NOMO-1 (cell line): ENCODE measurements around the gene COL4A1.

Experiments
- DNase-seq, 2 experiments: peaks; one replicate each; lab custom pipeline; 2025; ENCODE audit not compliant: unreplicated experiment in 2 of 2; lab: John Stamatoyannopoulos, UW

COL4A1 gene

DNA sequence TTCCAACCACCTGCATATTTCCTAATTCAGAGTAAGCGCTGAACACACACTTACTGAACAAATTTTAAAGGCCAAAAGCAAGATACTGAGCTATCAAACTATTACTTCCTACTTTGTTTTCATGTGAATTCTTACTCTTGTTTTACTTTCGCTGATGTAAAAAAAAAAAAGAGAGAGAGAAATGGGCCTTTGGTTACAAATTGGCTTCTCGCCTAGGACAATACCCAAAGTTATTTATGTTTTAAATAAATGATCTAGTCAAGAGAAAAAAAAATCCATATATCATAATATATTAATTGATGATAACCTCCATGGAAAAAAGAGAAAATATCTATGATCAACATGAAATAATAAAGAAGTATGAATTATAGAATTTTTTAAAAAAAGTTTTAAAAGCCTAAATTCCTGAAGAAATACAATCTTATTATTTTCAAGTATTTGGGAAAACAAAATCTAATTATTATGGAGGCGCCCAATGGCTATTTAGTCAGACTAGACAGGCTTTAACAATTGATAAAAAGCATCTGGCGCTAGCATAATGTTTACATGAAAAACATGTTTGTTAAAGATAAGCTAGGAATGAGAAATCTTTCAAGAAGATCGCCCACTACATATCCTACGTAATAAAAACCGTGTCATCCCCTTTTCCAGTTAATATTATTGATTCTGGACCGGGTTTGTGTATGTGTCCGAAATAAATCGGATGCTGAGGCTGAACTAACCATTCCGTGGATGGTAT lies 9.0 kb downstream of the COL4A1 start:
- DNase-seq, result no peak

DNA sequence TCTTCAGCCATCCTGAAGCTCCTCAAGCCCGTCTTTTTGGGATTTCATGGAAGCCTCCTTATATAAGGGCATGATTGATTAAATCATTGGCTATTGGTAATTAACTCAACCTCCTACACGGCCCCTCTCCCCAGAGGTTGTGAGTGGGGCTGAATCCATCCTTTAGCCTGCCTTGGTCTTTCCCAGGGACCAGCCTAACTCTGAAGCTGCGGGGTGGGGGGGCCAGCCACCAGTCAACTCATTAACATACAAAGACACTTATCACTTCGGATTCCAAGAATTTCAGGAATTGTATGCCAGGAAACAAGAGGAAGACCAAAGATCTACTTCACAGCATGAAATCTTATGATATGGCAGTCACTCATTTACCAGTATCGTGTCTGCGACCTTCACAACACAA lies 9.9 kb downstream of the COL4A1 start:
- DNase-seq, result no peak

DNA sequence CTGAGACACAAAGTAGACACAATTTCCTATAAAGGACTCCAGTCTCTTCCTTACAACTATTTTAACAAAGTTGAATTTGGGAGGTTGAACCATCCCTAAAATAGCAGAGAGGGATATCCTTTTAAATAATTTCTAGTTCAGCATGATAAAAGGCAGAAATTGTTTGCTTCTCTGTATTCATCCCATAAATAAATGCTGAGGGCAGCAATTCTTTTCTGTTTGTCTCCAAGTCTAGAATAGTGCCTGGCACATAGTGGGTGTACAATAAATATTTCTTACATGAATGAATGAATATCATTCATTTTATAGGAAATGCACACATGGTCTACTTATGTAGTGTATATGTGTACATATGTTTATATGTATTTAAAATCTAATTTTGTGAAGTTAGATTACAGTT lies 12.3 kb downstream of the COL4A1 start:
- DNase-seq, result no peak

DNA sequence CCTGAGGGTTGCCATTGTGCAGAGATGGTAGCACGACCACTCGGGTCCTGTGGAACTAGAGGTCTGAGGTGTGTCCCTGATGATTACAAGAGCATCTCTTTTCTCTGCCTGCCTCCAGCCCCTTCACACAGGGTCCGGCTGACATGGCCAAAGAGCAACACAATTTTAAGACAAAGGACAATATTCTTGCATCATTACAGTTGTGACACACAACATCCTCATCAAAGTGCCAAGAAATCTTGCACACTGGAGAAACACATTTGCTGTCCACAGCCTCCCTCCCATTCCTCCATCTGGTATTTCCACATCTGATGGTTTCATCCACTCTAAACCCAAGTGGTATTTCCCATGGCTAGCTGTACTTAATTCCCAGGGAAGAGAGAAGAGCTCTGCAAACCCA lies 12.8 kb downstream of the COL4A1 start:
- DNase-seq, result no peak

DNA sequence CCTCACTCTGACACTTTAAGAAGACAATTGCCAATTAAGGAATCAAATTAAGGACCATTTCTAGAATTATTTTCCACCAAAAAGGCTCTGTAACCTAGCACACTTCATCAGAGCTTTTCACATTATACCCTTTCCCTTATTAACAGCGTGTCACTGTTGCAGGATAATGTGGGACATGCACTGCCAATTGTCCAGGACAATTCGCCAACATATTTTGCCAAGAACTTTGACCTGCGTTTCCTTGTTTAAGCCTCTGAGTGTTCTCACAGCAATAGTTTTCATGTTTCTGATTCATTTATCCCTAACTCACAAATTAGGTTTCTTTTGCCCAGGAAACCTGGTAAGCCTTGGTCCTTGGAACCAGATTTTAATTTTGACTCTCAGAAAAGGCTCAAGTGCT lies 13.3 kb downstream of the COL4A1 start:
- DNase-seq, result no peak

DNA sequence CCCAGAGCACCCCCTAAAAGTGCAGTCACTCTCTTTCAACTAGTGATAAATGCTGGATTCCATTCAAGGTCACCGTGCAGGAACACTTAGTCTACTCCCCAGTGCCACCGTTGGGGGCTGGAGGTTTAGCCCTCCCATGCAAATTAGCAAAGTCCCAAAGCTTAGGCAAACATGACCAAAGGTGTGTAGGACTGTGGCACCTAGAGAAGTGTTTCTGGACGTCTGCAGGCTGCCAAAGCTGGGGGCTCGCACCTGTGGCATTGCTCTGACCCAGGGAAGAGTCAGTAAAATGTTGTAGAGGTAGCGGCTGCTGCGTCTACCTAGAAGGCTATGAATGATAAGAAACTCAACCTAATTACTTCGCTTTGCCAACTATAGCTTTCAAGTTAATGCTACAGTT lies 13.9 kb downstream of the COL4A1 start:
- no peak for DNase-seq

DNA sequence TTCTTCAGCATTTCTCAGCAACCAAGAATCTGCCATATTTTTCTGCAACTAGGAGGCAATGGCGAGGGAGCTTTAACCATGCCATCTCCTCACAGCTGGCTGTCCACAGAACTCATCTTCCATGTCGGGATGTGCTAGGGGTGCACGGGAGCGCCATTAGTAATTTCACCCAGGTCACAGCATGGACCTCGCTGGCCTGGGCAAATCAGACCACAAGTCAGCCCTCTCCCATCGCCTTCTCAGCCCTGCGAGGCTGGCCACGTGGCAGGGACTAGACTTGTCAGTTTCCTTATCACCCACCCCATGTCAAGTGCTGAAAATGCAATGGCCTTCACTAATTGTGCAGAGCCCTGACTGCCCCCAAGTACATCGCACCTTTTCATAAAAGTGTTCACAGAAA lies 15.7 kb downstream of the COL4A1 start:
- no peak for DNase-seq

DNA sequence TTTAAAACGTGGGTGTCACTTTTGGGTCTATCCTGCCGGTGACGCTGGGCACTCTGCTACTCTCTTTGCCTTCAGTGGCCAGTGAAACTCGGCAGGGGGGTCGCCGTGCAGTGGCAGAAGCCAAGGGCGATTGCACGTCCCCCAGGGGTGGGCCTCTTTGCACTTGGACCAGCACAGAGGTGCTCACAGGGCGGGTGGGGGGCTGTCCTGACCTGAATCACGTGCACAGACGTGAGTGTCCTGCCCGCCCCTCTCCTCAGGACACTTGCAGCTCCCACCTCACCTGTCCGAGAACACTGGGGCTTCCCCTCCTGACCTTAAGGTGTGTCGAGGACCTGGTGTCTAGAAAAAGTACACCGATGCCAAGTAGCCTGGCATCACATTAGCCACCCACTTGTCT lies 16.1 kb downstream of the COL4A1 start:
- DNase-seq, result no peak

DNA sequence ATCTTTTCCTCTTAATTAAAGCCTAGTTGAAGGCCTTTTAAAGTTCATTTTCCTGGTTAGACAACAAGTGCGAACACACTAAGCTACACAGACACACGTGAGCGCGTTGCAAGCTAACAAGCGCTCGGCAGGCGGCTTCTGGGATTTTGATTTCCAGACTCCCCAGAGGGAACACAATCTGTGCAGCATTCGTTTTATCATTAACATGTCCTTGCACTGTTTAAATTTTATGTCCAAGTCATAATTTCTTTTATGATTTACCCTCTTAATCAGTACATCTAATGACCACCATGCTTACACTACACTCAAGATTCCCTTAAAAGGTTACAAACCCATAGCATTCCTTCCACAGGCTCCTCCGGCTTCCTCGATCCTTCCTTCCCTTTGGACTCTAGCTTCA lies 16.8 kb downstream of the COL4A1 start:
- DNase-seq, result no peak

DNA sequence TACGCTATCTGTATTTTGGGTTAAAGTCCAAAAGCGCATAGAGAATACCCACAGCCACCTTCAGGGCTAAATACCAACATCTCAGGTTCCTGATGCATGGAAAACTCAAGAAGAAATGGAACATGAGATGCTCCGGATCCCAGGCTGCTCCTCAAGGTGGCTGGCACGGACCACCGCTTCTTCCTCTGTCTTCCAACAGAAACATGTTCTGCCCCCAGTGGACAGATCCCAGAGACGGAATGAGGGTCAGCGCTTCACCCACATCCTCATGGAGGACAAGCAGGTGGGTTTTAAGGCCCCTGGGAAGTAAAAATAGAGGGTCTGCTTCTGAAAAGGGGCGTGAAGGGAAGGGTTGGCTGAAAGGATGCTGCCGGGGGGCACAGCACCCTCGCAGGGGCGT lies 17.3 kb downstream of the COL4A1 start:
- DNase-seq, result no peak

DNA sequence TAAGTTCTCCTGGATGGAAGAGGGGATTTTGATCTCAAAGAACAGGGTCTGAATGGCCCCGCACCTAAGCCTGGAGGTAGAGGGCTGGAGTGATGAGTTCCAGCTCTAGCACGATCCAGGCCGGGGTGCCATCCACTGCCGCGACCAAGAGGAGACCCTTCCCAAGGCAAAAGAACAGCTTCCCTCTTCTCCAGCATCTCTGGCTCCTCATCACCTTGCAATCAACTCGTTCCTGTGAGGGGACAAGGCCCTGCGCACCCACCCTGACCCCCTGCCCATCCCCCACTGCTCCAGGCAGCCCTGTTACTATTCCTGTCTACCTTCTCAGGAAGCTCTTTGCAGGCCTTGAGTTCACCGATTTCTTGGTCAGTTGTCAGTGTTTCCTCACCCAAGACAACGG lies 17.8 kb downstream of the COL4A1 start:
- no peak for DNase-seq

DNA sequence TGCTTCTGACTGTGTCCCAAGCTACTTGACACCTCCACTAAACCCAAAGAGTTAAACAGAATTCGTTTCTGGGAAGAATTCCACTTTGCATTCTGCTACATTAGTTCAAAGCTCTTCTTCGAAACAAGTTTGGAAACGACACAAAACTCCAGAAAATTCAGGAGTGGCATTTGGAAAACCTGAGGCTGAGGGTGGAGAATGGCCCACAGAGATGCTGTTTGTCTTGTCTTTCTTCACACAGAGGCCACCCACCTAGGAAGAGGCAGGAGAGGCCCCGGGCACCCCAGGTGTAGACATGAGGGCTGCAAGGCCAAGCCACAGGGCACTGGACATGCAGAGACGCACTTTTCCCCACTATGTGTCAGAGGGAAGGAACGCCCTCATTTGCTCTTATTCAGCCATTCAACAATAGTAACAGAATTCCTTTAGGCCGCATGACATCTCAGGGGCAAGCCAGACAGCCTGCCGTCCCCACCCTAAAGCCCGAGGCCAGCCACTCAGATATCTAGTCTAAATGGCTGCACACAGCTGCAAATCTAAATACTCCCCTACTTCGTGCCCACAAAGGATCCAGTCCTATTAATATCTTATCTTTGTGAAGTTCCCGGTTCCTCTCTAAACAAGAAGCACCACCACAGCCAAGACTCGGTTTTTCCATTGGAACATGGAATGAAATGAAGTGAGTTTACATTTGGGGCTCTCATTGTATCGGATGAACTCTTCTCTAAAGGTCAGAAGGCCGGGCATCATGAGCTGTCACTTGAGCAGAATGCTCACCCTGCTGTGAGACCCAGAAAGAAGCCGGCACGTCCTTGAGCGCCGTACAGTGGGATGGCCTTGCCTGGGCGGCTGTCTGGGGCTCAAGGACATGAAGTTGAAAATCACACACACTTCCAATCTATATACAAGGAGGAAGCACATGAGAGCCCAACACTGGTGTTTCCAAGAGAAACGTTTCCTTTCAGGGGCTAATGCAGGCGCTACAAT lies 19.8 kb downstream of the COL4A1 start:
- DNase-seq, result no peak

DNA sequence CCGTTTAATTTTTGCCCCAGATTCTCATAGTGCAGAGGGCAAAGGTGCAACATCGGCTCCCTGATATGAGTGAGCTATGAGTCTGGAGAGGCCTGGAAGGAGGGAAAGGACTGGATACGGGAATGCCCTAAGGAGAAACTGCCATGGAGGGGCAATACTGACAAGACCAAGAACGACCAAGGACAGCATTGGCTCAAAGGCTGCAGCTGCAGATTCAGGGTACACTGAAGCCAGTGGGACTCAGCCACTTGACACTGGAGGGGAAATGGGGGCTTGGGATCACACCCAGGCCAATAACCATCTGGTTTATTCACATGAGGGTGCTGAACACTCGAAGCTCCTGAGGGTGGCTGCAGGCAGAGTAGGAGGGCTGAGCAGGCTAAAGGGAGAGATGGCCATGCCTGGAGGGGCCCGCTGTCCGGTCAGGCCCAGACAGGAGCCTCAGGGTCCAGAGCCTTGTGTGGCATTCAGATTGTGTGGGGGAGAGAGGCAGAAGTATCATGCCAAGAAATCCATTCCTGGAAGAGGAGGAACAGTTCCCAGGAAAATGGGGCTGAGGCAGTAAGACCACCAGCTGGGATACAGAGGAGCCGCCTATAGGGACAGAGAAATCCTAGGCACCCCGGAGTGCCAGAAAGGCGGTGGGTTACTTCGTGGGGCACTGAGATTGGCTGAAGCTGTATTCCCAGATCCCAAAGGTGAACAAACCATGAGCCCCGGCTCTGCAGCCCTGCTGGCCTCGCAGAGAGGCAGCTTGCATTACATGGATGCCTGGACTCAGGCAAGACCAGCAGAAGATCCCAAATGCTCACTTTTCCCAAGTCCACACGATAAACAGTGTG lies 20.7 kb downstream of the COL4A1 start:
- DNase-seq, result no peak

DNA sequence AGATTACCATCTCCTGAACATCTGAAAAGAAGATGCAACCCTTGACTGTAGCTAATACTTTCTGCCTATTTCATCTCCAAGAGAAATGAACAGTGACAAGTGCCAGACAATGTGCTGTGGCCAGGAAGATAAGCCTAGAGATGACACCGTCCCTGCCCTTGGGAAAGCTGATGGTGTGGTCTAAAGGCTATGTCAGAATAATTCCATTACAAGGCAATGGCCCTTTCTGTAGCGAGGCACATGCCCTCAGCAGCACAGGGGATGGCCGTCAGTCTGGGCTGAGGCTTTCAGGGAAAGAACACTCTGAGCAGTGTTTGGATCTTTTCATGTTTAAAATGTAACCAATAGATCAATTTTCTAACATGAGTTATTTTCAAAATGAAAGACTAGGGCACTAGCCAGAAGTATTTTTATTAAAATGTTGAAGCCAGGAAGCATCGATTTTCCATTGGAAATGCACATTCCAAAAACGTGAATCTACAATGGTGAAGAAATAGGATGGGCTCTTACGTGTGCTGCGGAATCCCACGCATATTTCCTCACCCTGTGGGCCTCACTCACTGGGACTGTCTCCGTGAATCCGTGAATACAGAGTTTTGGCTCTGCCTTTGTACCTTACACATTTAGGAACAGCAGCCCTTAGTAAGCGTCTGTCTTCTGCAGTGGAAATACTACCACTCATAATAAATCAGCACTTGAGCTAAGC lies 22.0 kb downstream of the COL4A1 start:
- DNase-seq, result no peak

DNA sequence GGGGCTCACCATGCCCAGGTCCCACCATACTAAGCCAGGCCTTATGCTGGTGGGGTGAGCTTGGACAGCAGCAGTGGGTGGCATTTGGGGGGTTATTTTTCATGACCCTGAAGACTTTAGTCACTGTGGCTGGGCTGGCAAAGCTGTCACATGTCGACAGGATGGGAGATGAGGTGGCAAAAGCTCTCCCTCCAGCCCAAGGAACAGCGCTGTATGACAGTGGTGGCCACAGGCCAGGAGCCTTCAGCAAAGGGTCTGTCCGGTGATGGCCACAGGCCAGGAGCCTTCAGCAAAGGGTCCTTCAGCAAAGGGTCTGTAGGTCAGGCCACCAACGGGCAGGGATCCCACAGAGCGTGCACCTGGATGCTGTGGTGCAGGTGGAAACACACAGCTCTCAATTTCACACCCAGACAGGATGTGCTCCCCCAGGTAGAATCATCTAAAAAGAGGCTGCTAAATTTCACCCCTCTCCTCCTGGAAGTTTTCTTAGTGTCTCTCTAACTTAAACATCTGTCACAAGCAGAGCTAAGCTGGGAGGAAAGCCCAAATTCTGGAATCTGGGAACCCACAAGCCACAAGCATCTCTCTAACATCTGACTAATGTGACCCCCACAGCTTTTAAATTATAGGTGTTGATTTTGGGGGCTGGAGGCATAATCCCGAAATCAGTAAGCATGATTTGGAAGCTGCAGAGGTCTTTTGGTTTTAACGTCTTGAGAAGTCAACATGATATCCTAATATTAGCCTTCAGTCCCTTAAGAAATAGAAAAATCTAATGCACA lies 23.0 kb downstream of the COL4A1 start:
- DNase-seq, result no peak

DNA sequence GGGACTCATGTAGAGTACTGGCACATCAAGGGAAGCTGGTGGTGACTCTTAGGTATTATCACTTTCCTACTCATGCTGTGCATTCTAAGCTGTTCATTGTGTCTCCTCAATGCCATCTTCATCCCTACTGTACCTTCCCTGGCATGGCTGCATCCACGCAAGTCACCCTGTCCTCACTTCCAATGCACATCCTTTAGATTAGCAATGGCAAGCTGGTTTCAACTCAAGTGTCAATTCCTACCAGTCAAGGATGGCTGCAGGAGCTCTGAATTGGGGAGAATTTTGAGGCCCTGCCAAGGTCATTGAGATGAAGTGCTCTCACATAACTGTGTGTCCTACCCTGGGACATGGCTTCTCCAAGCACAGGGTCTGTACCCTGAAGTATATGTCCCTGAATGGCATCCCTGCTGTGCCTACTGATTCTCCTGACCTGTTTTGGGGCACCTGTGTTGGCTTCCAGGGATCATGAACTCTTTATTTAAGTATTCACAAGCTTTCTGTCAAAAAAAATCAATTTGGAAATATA lies 24.6 kb downstream of the COL4A1 start:
- DNase-seq, result no peak

DNA sequence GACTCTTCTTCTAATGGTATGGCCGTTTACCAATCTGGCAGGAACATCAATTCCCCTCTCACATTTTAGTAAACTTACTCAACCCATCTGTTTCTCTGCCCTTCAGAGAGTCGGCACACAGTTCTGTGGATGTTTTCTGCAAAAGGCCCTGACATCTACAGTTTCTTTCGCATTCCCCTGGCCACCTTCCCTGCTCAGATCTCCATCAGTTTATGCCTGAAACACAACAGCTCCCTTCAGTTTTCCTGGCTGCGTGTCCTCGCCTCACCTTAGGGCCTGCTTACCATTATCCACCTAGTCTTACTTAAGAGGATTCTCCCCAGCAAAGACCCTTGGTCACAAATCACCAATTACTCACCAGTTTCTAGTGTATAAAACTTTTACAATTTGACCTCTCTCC lies 25.2 kb downstream of the COL4A1 start:
- DNase-seq, result no peak

DNA sequence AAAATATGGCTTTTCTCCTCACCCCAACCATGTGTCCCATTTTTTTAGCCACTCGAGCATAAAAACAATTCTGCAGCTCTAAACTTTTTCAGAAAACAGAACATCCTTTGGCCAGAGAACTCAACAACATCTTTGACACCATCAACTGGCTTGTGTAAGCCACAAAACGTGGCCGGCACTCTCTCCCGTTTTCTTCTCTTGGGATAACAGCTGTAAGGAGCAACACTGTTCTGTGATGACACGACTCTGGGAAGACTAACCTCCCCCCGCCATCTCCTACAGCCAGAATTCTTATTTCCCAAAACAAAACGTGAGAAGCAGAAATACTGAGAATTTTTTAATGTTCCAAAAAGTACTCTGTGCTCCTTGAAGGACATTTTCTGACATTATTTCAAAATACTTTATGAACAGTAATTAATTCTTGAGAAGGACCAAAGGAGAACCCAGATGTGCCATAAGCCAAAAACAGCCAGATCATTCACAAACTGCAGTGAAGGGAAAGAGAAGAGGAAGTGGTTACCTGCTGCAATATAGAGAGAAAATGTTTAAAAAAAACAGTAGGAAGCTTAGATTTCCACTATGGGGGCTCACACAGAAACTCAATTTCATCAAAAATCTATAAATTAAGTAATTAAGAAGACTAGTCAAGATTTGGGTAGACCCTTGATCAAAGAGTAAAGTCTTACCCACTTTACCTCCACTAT lies 25.8 kb downstream of the COL4A1 start:
- DNase-seq, result peak; percentile 37 to 75

DNA sequence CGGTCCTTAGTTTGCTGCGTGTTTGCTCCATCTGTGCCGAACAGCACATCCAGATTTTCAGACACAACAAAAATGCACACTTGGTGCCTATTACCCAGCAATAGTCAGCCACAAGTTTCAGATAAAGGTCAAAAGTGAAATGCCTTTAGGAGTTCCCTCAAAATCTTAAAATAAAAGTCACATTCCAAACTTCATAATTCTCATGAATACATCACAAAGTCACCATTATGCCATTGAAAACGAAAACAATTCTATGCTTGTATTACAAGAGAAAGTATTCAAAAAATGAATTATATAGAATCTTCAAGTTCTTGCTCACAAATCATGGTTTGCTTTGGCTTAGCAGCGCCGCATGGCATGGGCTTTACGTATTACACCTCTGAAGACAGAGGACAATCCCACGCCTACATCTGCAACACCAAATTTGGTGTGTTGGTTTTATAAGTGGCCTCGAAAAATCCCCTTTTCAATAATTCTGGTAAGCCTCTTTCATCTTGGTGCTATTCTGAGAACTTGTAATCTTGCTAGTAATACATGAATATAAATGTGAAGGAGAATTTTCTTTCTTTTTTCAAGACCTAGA lies 26.6 kb downstream of the COL4A1 start:
- DNase-seq, result no peak
